H9 (cell line): ENCODE measurements around the gene POU2F1. TPM values are rescaled to one million over a fixed set of nuclear protein-coding genes. Genes with fewer than 3 reads are reported as not detected.

Experiments used
- DNase-seq: peaks from one replicate; pipeline ENCODE4 v3.0.0-alpha.2; 2017
- H2AFZ ChIP-seq: one replicate; pipeline ENCODE4 v1.6.1; 2013; ENCODE audit warnings: mild to moderate bottlenecking, low read length, control low read depth, moderate library complexity
- H2AK5ac ChIP-seq: 2 replicates; pipeline ENCODE4 v1.6.1; 2013; ENCODE audit warnings: low read length, control low read depth, mixed read lengths; ENCODE audit not compliant: insufficient read length
- H2BK120ac ChIP-seq: one replicate; pipeline ENCODE4 v1.6.1; 2013; ENCODE audit warnings: low read depth, mild to moderate bottlenecking, low read length, control low read depth, inconsistent platforms; ENCODE audit not compliant: poor library complexity, severe bottlenecking
- H2BK12ac ChIP-seq: 2 replicates; pipeline ENCODE4 v1.6.1; 2013; ENCODE audit warnings: low read length, control low read depth, mixed read lengths, low read depth; ENCODE audit not compliant: insufficient read length
- H2BK15ac ChIP-seq: 2 replicates; pipeline ENCODE4 v1.6.1; 2013; ENCODE audit warnings: low read depth, low read length, control low read depth
- H2BK20ac ChIP-seq: one replicate; pipeline ENCODE4 v1.6.1; 2013; ENCODE audit warnings: low read depth, mild to moderate bottlenecking, low read length, control low read depth, inconsistent platforms; ENCODE audit not compliant: poor library complexity, severe bottlenecking
- H2BK5ac ChIP-seq: 2 replicates; pipeline ENCODE4 v1.6.1; 2013; ENCODE audit warnings: low read length, control low read depth, mixed read lengths; ENCODE audit not compliant: insufficient read length
- H3K14ac ChIP-seq: 2 replicates; pipeline ENCODE4 v1.6.1; 2013; ENCODE audit warnings: low read length, control low read depth; ENCODE audit not compliant: insufficient read depth
- H3K18ac ChIP-seq: 2 replicates; pipeline ENCODE4 v1.6.1; 2013; ENCODE audit warnings: low read depth, mild to moderate bottlenecking, mixed read lengths, low read length, control low read depth; ENCODE audit not compliant: insufficient read length
- H3K23ac ChIP-seq: 2 replicates; pipeline ENCODE4 v1.6.1; 2013; ENCODE audit warnings: low read length, control low read depth, mixed read lengths, low read depth; ENCODE audit not compliant: insufficient read length
- H3K23me2 ChIP-seq: 2 replicates; pipeline ENCODE4 v1.6.1; 2013; ENCODE audit warnings: low read depth, mild to moderate bottlenecking, mixed read lengths, low read length, control low read depth; ENCODE audit not compliant: insufficient read length, poor library complexity, severe bottlenecking
- H3K27ac ChIP-seq: 2 replicates; pipeline ENCODE4 v1.5.1; 2013; ENCODE audit warnings: low read length, control low read depth, mixed read lengths, low read depth; ENCODE audit not compliant: insufficient read length
- H3K27me3 ChIP-seq: 2 replicates; pipeline ENCODE4 v1.6.1; 2013; ENCODE audit warnings: low read length, control low read depth, inconsistent platforms; ENCODE audit not compliant: insufficient read depth
- H3K4ac ChIP-seq: 2 replicates; pipeline ENCODE4 v1.6.1; 2013; ENCODE audit warnings: low read depth, mild to moderate bottlenecking, control low read depth, inconsistent platforms, low read length, moderate library complexity
- H3K4me1 ChIP-seq: 2 replicates; pipeline ENCODE4 v1.6.1; 2013; ENCODE audit warnings: low read length, control low read depth, inconsistent platforms; ENCODE audit not compliant: insufficient read depth
- H3K4me2 ChIP-seq: 2 replicates; pipeline ENCODE4 v1.6.1; 2013; ENCODE audit warnings: low read length, control low read depth, mixed read lengths; ENCODE audit not compliant: insufficient read length, insufficient read depth
- H3K56ac ChIP-seq: 2 replicates; pipeline ENCODE4 v1.6.1; 2013; ENCODE audit warnings: low read depth, mild to moderate bottlenecking, mixed read lengths, low read length, control low read depth; ENCODE audit not compliant: insufficient read length
- H3K79me1 ChIP-seq: 2 replicates; pipeline ENCODE4 v1.6.1; 2013; ENCODE audit warnings: low read depth, mild to moderate bottlenecking, moderate library complexity, low read length, control low read depth, inconsistent platforms; ENCODE audit not compliant: insufficient read depth, poor library complexity, severe bottlenecking
- H3K79me2 ChIP-seq: 2 replicates; pipeline ENCODE4 v1.6.1; 2013; ENCODE audit warnings: low read length, control low read depth, inconsistent platforms; ENCODE audit not compliant: insufficient read depth
- H3K9ac ChIP-seq: 2 replicates; pipeline ENCODE4 v1.6.1; 2013; ENCODE audit warnings: low read length, control low read depth, mixed read lengths; ENCODE audit not compliant: insufficient read length; ENCODE audit errors: extremely low read depth
- H3K9me3 ChIP-seq: one replicate; pipeline ENCODE4 v1.6.1; 2013; ENCODE audit warnings: low read depth, low read length, inconsistent platforms; ENCODE audit not compliant: control insufficient read depth
- H3T11ph ChIP-seq: one replicate; pipeline ENCODE4 v1.6.1; 2013; ENCODE audit warnings: mild to moderate bottlenecking, low read length, control low read depth, inconsistent platforms
- H4K20me1 ChIP-seq: one replicate; pipeline ENCODE4 v1.6.1; 2013; ENCODE audit not compliant: control insufficient read depth, insufficient read length, insufficient read depth
- H4K5ac ChIP-seq: 2 replicates; pipeline ENCODE4 v1.6.1; 2013; ENCODE audit warnings: low read depth, mild to moderate bottlenecking, mixed read lengths, low read length, control low read depth; ENCODE audit not compliant: insufficient read length
- H4K8ac ChIP-seq: replicated peaks from 2 replicates; pipeline ENCODE4 v1.6.1; 2013; ENCODE audit warnings: low read length, control low read depth, mixed read lengths, low read depth; ENCODE audit not compliant: insufficient read length
- H4K91ac ChIP-seq: 2 replicates; pipeline ENCODE4 v1.6.1; 2013; ENCODE audit warnings: low read depth, mild to moderate bottlenecking, moderate library complexity, mixed read lengths, low read length, control low read depth; ENCODE audit not compliant: insufficient read length
- H3K27ac Mint-ChIP-seq, 3 experiments: 2 replicates in 2 of 3; 3 replicates in 1 of 3; pipeline ENCODE4 v1.8.0; 2020 to 2021; ENCODE audit warnings: mixed read lengths in 3 of 3, mild to moderate bottlenecking in 1 of 3, moderate library complexity in 1 of 3
- H3K27me3 Mint-ChIP-seq: 2 replicates; pipeline ENCODE4 v1.8.0; 2021; ENCODE audit warnings: low read depth, mild to moderate bottlenecking, moderate library complexity, mixed read lengths
- H3K36me3 Mint-ChIP-seq, 3 experiments: 2 replicates in 2 of 3; 3 replicates in 1 of 3; pipeline ENCODE4 v1.8.0; 2020 to 2021; ENCODE audit warnings: low read depth in 3 of 3, mixed read lengths in 3 of 3; ENCODE audit not compliant: insufficient read depth in 1 of 3
- H3K4me1 Mint-ChIP-seq, 2 experiments: 2 replicates each; pipeline ENCODE4 v1.8.0; 2020; ENCODE audit warnings: mixed read lengths in 2 of 2
- H3K4me3 Mint-ChIP-seq, 2 experiments: 2 replicates in 1 of 2; 3 replicates in 1 of 2; pipeline ENCODE4 v1.8.0; 2020 to 2021; ENCODE audit warnings: mild to moderate bottlenecking in 2 of 2, mixed read lengths in 2 of 2, moderate library complexity in 1 of 2
- H3K9me3 Mint-ChIP-seq, 2 experiments: 2 replicates in 1 of 2; 3 replicates in 1 of 2; pipeline ENCODE4 v1.8.0; 2020; ENCODE audit warnings: mild to moderate bottlenecking in 2 of 2, mixed read lengths in 2 of 2, moderate library complexity in 1 of 2
- CTCF ChIP-seq: fragments of 200-600 bp; sonication (generic); conservative IDR thresholded peaks from 3 replicates; pipeline ENCODE4 v1.8.0; 2021; ENCODE audit warnings: antibody characterized with exemption, mild to moderate bottlenecking
- WGBS: extraction: QIAGEN DNeasy Blood & Tissue Kit; methylation state at CpG from one replicate; pipeline ENCODE4 v1.1.7; 2013; ENCODE audit warnings: missing lambda C conversion rate, low lambda C conversion rate, mixed read lengths; ENCODE audit not compliant: insufficient read length; ENCODE audit errors: extremely low coverage; 5-methylcytosine and 5-hydroxymethylcytosine counted together
- total RNA-seq: library from RNA; stranded (reverse); gene quantifications from 2 replicates; pipeline ENCODE4 v1.2.1, GENCODE V29; 2021

The POU2F1 gene
- total RNA-seq, 1 experiment from 2014 or later, result 62.5 TPM

DNA sequence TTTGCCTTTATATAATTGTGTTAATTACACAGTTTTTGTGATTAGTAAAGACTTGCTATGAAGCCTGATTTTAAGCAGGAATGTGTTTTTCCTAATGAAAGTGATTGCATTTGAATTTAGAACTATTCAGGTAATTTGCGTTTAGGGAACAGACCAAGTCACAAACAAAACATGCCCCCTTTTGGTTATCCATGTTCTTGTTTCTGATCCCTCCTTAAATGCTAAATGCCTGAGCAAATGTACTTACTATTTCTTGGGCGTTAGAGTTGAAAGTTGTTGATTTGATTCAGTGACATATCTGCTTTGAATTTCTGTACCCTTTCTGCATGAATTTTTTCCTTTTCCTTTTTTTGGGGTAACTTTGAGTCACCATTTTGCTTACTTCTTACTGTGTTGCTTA lies 5.2 kb downstream of the POU2F1 start:
- no CpG with 5 or more reads among the region's 2 CpGs for WGBS
- H3K4me1 ChIP-seq, result no peaks in the 10 kb centered on the region; the same call in 1 of the 2 replicates

More for the DNA sequence above, 5.2 kb downstream of the POU2F1 start:
- Histone ChIP-seq H3K27ac (no peak overlapping the region), H4K20me1 (no peaks in the 10 kb centered on the region), H3K4ac (no peak overlapping the region), H3T11ph (no peak overlapping the region), H4K91ac (no peak overlapping the region), H3K56ac (no peak overlapping the region), H4K5ac (no peak overlapping the region), H3K79me1 (no peaks in the 10 kb centered on the region), H2AFZ (no peak overlapping the region), H4K8ac (no peak overlapping the region), H3K14ac (no peak overlapping the region), H2BK5ac (no peak overlapping the region), H3K4me2 (peak overlapping the region; percentile 41), H2BK12ac (no peak overlapping the region), H3K9ac (no peak overlapping the region), H2BK120ac (no peak overlapping the region), H3K23me2 (no peaks in the 10 kb centered on the region), H2AK5ac (no peak overlapping the region), H3K23ac (no peak overlapping the region), H2BK20ac (no peak overlapping the region), H3K9me3 (no peaks in the 10 kb centered on the region), H3K27me3 (no peaks in the 10 kb centered on the region), H3K18ac (no peak overlapping the region), H3K79me2 (peaks cover 57% of the 10 kb centered on the region; the same call in 1 of the 2 replicates), H2BK15ac (no peak overlapping the region)
- no peak for DNase-seq
- Mint-ChIP-seq H3K27me3 (no peaks in the 10 kb centered on the region), H3K36me3 (no peaks in the 10 kb centered on the region; a peak in 1 of 7 replicates), H3K4me3 (peak overlapping the region; percentile 12 to 44; a peak in 4 of 5 replicates), H3K27ac (peak overlapping the region in 2 of 3 experiments; percentile 92 to 95; a peak in 4 of 7 replicates), H3K4me1 (peaks cover 78 to 82% of the 10 kb centered on the region in 2 experiments), H3K9me3 (peaks cover 0 to 2% of the 10 kb centered on the region in 2 experiments; a peak in 1 of 5 replicates)
- TF ChIP-seq CTCF, result peak; percentile 27; the same call in 1 of the 3 replicates
